Measurements from ENCODE around the gene EPHA6.

- TF ChIP-seq CTCF (conservative IDR thresholded peaks at IDR 0.05; ENCODE audit: low read depth, low read length) (no peak), EZH2 (IDR thresholded peaks at IDR 0.05; ENCODE audit: low read length, unreplicated experiment) (no peak)
Measured at GRCh38 chr3:96996009-96996408, 181.6 kb downstream of the EPHA6 start.
